ENCODE data around the gene CERK. TPM values are rescaled to one million over a fixed set of nuclear protein-coding genes. Genes with fewer than 3 reads are reported as not detected.

Gene CERK
- total and polyA plus RNA-seq, 7 donors: 23.9 to 45.5 (median 28.2) TPM

DNA sequence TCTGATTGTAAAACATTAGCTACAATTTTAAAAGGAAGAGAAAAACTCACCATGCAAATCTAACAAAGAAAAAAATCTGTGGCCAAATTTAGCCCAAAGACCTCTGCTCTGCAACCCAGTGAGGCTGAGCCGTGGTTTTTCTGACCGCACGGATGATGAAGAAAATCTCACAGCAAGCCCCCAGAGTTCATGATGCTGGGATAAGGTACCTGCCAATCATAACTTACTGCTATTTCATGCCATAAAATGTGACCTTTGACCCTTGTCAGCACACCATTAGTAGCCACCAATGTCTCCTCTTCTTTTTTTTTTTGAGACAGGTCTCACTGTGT, 11.1 kb downstream of the CERK start:
- Histone ChIP-seq H3K27me3 (no peaks in the 10 kb centered on the region), H3K4me3 (no peak overlapping the region), H3K27ac (no peak overlapping the region), H3K4me1 (peaks cover 0 to 48% (median 14%) of the 10 kb centered on the region in 4 donors), H3K9me3 (no peaks in the 10 kb centered on the region), H3K36me3 (peaks cover 0 to 5% (median 0%) of the 10 kb centered on the region in 4 donors)
- no peak for TF ChIP-seq POLR2AphosphoS5 (IDR thresholded peaks at IDR 0.05)
- TF ChIP-seq, protein P1, sequence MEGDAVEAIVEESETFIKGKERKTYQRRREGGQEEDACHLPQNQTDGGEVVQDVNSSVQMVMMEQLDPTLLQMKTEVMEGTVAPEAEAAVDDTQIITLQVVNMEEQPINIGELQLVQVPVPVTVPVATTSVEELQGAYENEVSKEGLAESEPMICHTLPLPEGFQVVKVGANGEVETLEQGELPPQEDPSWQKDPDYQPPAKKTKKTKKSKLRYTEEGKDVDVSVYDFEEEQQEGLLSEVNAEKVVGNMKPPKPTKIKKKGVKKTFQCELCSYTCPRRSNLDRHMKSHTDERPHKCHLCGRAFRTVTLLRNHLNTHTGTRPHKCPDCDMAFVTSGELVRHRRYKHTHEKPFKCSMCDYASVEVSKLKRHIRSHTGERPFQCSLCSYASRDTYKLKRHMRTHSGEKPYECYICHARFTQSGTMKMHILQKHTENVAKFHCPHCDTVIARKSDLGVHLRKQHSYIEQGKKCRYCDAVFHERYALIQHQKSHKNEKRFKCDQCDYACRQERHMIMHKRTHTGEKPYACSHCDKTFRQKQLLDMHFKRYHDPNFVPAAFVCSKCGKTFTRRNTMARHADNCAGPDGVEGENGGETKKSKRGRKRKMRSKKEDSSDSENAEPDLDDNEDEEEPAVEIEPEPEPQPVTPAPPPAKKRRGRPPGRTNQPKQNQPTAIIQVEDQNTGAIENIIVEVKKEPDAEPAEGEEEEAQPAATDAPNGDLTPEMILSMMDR (IDR thresholded peaks at IDR 0.05): no peak
- no peak for TF ChIP-seq POLR2A (IDR thresholded peaks at IDR 0.05)
- TF ChIP-seq EP300 (IDR thresholded peaks at IDR 0.05): no peak
- intact Hi-C loops (cut with DNase I): no loop called here
- 72 to 73% methylated on average over 3 of the region's 3 CpGs for WGBS, 2 donors
- no peak for DNase-seq

DNA sequence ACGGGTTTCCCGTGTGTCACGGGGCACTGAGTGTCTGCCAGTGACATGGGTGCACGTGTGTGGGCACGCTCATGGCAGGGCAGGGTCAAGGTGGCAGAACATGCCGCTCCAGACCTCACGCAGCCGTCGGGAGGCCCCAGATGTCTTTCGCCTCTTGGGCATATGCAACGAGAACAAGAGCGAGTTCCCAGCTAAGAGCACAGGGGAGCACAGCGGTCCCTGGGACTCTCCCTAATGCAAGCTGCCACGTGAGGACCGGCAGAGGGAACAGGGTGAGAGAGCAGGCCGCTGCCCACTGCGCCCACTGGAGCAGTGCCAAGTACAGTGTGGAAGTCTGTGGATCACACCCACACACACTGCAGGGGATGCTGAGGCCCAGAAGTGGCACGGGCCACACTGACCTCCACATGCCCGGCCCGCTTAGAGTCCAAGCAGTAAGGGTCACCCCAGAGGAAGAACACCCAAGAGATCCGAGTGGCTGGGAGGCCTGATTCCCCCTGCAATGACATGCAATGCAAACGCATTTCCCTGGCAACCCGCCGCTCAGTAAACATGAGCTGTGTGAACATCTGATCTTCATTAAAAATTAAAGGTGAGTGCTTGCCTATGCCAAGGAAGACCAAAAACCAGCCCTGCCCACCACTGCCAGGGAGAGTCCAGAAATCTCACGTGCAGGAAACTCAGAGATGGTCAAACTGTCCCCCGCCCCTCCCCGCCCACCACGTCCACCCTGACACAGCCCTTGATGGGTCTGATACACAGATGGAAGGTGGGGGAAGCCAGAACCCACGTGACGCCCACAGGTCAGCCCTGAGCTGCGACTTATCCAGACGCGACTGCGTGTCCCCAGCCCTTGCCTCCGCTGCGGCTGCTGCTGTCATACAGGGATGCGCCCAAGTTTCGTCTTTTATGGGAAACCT, 11.7 kb downstream of the CERK start:
- Histone ChIP-seq H3K27me3 (no peaks in the 10 kb centered on the region), H3K4me1 (peaks cover 0 to 42% (median 10%) of the 10 kb centered on the region in 4 donors), H3K9me3 (no peaks in the 10 kb centered on the region), H3K27ac (no peak overlapping the region), H3K4me3 (no peak overlapping the region), H3K36me3 (peaks cover 0 to 5% (median 0%) of the 10 kb centered on the region in 4 donors)
- 50 to 78% methylated on average over 38 of the region's 38 CpGs for WGBS, 2 donors
- TF ChIP-seq POLR2A (IDR thresholded peaks at IDR 0.05) (no peak), POLR2AphosphoS5 (IDR thresholded peaks at IDR 0.05) (no peak), EP300 (IDR thresholded peaks at IDR 0.05) (no peak)
- TF ChIP-seq, protein P1 (IDR thresholded peaks at IDR 0.05): no peak
- intact Hi-C loops (cut with DNase I): no loop called here
- no peak for DNase-seq

DNA sequence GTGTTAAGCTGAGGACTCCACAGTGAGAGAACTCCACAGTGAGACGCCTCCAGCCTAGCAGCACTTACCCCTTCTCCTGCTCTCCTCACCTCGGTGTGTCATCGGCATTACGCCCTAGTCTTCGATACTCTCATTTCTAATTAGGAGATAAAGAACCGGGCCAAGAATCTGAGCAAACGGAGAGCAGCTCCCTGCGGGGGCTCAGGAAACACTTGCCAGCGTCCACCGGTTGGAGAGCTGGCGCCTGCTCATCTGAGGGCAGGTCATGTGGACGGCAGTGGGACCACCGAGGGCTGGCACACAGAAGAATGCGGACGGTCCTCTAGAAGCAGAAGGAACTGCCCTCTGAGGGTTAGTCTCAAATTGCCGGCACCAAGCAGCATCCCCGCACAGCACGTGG, 13.0 kb downstream of the CERK start:
- no peak overlapping the region for H3K4me3 ChIP-seq
- H3K36me3 ChIP-seq: peaks cover 0 to 10% (median 4%) of the 10 kb centered on the region in 4 donors
- peaks cover 0 to 30% (median 3%) of the 10 kb centered on the region in 4 donors for H3K4me1 ChIP-seq
- no peak overlapping the region for H3K27ac ChIP-seq
- intact Hi-C loops (cut with DNase I): no loop called here
- H3K27me3 ChIP-seq: no peaks in the 10 kb centered on the region
- H3K9me3 ChIP-seq: no peaks in the 10 kb centered on the region
- 92 to 94% methylated on average over 18 of the region's 18 CpGs for WGBS, 2 donors
- DNase-seq: no peak
- TF ChIP-seq, protein P1 (IDR thresholded peaks at IDR 0.05): no peak
- TF ChIP-seq POLR2A (IDR thresholded peaks at IDR 0.05) (no peak), POLR2AphosphoS5 (IDR thresholded peaks at IDR 0.05) (no peak), EP300 (IDR thresholded peaks at IDR 0.05) (no peak)

DNA sequence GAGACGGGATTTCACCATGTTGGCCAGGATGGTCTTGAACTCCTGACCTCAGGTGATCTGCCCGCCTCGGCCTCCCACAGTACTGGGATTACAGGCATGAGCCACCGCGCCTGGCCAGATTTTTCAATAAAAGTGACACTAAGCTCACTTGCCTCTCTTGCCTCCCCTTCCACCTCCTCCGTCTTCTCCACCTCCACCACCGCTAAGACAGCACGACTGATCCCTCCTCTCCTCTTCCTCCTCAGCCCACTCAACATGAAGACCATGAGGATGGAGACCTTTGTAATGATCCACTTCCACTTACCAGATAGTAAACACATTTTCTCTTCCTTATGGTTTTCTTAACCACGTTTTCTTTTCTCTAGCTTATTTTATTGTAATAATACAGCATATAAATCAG, 14.2 kb downstream of the CERK start:
- Histone ChIP-seq H3K27me3 (no peaks in the 10 kb centered on the region), H3K4me3 (no peak overlapping the region), H3K36me3 (peaks cover 6 to 22% (median 14%) of the 10 kb centered on the region in 4 donors), H3K27ac (no peak overlapping the region), H3K4me1 (peaks cover 0 to 23% (median 3%) of the 10 kb centered on the region in 4 donors), H3K9me3 (no peaks in the 10 kb centered on the region)
- no peak for DNase-seq
- intact Hi-C loops (cut with DNase I): no loop called here
- WGBS, 2 donors: 90 to 93% methylated on average over 9 of the region's 9 CpGs
- TF ChIP-seq EP300 (IDR thresholded peaks at IDR 0.05): no peak
- TF ChIP-seq, protein P1 (IDR thresholded peaks at IDR 0.05): no peak
- TF ChIP-seq POLR2A (IDR thresholded peaks at IDR 0.05): no peak
- no peak for TF ChIP-seq POLR2AphosphoS5 (IDR thresholded peaks at IDR 0.05)
